ENCODE results near the gene KDM6B. TPM values are rescaled to one million over a fixed set of nuclear protein-coding genes. Genes with fewer than 3 reads are reported as not detected.

Gene KDM6B
- total RNA-seq, 1 experiment from 2014 or later, result 28.9 TPM

GRCh38 chr17:7794075-7794663 is 39.8 kb upstream of the KDM6B start:
- H3K27me3 Mint-ChIP-seq (ENCODE audit: low read depth), result peaks cover 12% of the 10 kb centered on the region
- no peaks in the 10 kb centered on the region; the same call in 1 of the 2 replicates for H3K4me1 ChIP-seq (ENCODE audit: insufficient read depth, low read length)
- DNase-seq, result no peak
- no peak overlapping the region for H3K23ac ChIP-seq (ENCODE audit: insufficient read length, low read depth, low read length)
- no peak overlapping the region for H3K9ac ChIP-seq (ENCODE audit: extremely low read depth, insufficient read length, low read length)
- peaks cover 5% of the 10 kb centered on the region for H3K23me2 ChIP-seq (ENCODE audit: insufficient read length, low read depth, low read length, poor library complexity, severe bottlenecking)
- H3K27ac Mint-ChIP-seq, result peak overlapping the region in 2 of 3 experiments; percentile 44 to 93; a peak in 2 of 7 replicates
- H3K14ac ChIP-seq (ENCODE audit: insufficient read depth, low read length), result peak overlapping the region; percentile 65
- no peaks in the 10 kb centered on the region for H3K79me2 ChIP-seq (ENCODE audit: insufficient read depth, low read length)
- H3K36me3 Mint-ChIP-seq (ENCODE audit: insufficient read depth in 1 of 3, low read depth in 3 of 3), result no peaks in the 10 kb centered on the region
- TF ChIP-seq, protein P1, sequence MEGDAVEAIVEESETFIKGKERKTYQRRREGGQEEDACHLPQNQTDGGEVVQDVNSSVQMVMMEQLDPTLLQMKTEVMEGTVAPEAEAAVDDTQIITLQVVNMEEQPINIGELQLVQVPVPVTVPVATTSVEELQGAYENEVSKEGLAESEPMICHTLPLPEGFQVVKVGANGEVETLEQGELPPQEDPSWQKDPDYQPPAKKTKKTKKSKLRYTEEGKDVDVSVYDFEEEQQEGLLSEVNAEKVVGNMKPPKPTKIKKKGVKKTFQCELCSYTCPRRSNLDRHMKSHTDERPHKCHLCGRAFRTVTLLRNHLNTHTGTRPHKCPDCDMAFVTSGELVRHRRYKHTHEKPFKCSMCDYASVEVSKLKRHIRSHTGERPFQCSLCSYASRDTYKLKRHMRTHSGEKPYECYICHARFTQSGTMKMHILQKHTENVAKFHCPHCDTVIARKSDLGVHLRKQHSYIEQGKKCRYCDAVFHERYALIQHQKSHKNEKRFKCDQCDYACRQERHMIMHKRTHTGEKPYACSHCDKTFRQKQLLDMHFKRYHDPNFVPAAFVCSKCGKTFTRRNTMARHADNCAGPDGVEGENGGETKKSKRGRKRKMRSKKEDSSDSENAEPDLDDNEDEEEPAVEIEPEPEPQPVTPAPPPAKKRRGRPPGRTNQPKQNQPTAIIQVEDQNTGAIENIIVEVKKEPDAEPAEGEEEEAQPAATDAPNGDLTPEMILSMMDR (conservative IDR thresholded peaks at IDR 0.05), result no peak
- peaks cover 8 to 9% of the 10 kb centered on the region in 2 experiments for H3K4me1 Mint-ChIP-seq
- H3K79me1 ChIP-seq (ENCODE audit: insufficient read depth, low read depth, low read length, poor library complexity, severe bottlenecking), result no peaks in the 10 kb centered on the region
- no peak overlapping the region for H2BK12ac ChIP-seq (ENCODE audit: insufficient read length, low read depth, low read length)
- H4K20me1 ChIP-seq (ENCODE audit: control insufficient read depth, insufficient read depth, insufficient read length), result no peaks in the 10 kb centered on the region
- no peak overlapping the region for H4K91ac ChIP-seq (ENCODE audit: insufficient read length, low read depth, low read length)
- no peak overlapping the region for H3K56ac ChIP-seq (ENCODE audit: insufficient read length, low read depth, low read length)
- H2BK120ac ChIP-seq (ENCODE audit: low read depth, low read length, poor library complexity, severe bottlenecking), result no peak overlapping the region
- no peak overlapping the region for H3T11ph ChIP-seq (ENCODE audit: low read length)
- WGBS (ENCODE audit: extremely low coverage, insufficient read length, low lambda C conversion rate), result no CpG with 5 or more reads among the region's 19 CpGs
- H3K4ac ChIP-seq (ENCODE audit: low read depth, low read length), result no peak overlapping the region; the same call in 1 of the 2 replicates
- no peak overlapping the region for H4K8ac ChIP-seq (replicated peaks; ENCODE audit: insufficient read length, low read depth, low read length)
- H3K4me2 ChIP-seq (ENCODE audit: insufficient read depth, insufficient read length, low read length), result no peak overlapping the region
- no peak overlapping the region for H3K27ac ChIP-seq (ENCODE audit: insufficient read length, low read depth, low read length)
- H2AK5ac ChIP-seq (ENCODE audit: insufficient read length, low read length), result no peak overlapping the region
- H3K9me3 ChIP-seq (ENCODE audit: control insufficient read depth, low read depth, low read length), result no peaks in the 10 kb centered on the region
- H3K9me3 Mint-ChIP-seq, result no peaks in the 10 kb centered on the region
- H2BK20ac ChIP-seq (ENCODE audit: low read depth, low read length, poor library complexity, severe bottlenecking), result no peak overlapping the region
- H3K18ac ChIP-seq (ENCODE audit: insufficient read length, low read depth, low read length), result peak overlapping the region; percentile 50
- H2AFZ ChIP-seq (ENCODE audit: low read length), result peak overlapping the region; percentile 60
- no peak overlapping the region for H2BK15ac ChIP-seq (ENCODE audit: low read depth, low read length)
- H2BK5ac ChIP-seq (ENCODE audit: insufficient read length, low read length), result no peak overlapping the region
- peak overlapping the region in 1 of 2 experiments; percentile 24; a peak in 1 of 5 replicates for H3K4me3 Mint-ChIP-seq
- H4K5ac ChIP-seq (ENCODE audit: insufficient read length, low read depth, low read length), result no peak overlapping the region
- no peaks in the 10 kb centered on the region for H3K27me3 ChIP-seq (ENCODE audit: insufficient read depth, low read length)

Data from H9 (cell line).